Measurements from ENCODE around the gene PIK3R4.

PIK3R4 gene

DNA sequence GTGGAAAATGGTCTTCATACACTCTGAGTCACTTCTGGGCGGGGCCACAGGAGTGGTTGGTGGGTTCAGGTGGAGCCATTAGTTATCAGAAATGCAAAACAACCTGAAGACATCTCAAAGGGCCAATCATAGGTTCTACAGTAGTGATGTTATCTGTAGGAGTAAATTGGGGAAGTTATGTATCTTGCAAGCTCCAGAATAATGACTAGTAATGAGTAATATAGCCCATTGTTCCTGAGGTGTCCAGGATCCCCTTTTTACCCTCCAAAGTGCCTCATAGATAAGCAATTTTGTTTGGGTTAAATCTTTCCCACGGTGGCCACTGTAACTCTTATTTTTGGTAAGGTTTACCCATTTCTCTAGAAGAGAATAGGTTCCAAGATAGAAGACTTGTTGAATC, 91.7 kb downstream of the PIK3R4 start:
- H2AFZ ChIP-seq (ENCODE audit: low read depth), result no peak overlapping the region
- H3K4me1 ChIP-seq (ENCODE audit: low read depth, poor library complexity, severe bottlenecking), result no peaks in the 10 kb centered on the region
- no peak overlapping the region for H3K27ac ChIP-seq
- H3K4me3 ChIP-seq (IDR thresholded peaks at IDR 0.05; ENCODE audit: insufficient read depth, low read depth, low read length), result no peak overlapping the region
- H3K4me2 ChIP-seq, result no peak overlapping the region
- TF ChIP-seq, protein P1, sequence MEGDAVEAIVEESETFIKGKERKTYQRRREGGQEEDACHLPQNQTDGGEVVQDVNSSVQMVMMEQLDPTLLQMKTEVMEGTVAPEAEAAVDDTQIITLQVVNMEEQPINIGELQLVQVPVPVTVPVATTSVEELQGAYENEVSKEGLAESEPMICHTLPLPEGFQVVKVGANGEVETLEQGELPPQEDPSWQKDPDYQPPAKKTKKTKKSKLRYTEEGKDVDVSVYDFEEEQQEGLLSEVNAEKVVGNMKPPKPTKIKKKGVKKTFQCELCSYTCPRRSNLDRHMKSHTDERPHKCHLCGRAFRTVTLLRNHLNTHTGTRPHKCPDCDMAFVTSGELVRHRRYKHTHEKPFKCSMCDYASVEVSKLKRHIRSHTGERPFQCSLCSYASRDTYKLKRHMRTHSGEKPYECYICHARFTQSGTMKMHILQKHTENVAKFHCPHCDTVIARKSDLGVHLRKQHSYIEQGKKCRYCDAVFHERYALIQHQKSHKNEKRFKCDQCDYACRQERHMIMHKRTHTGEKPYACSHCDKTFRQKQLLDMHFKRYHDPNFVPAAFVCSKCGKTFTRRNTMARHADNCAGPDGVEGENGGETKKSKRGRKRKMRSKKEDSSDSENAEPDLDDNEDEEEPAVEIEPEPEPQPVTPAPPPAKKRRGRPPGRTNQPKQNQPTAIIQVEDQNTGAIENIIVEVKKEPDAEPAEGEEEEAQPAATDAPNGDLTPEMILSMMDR (conservative IDR thresholded peaks at IDR 0.05; ENCODE audit: low read depth, low read length), result no peak
- H3K36me3 ChIP-seq (ENCODE audit: insufficient read depth), result no peaks in the 10 kb centered on the region
- H3K79me2 ChIP-seq (ENCODE audit: insufficient read depth, low read depth), result no peaks in the 10 kb centered on the region
- H4K20me1 ChIP-seq (ENCODE audit: insufficient read depth), result no peaks in the 10 kb centered on the region
- H3K27me3 ChIP-seq (ENCODE audit: insufficient read depth, low read depth), result no peaks in the 10 kb centered on the region
- H3K9ac ChIP-seq, result no peak overlapping the region

DNA sequence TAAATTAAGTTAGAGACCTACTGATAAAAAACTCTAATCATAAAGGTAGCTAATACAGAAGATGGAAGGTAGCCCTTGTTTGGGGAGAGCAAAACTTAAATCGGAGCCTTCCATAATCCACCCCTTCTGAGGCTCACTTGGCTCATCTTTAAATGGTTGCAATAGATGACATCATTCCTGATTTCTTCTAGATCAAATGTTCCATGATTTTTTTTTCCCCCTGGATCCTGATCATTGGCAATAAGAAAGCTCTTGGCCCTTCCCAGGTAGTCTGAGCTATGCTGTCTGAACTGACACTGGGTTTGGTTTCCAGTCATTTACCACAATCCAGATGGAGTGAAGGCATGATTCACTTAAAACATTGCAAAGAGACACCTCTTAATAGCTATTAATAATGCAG, 92.5 kb downstream of the PIK3R4 start:
- H3K27ac ChIP-seq, result no peak overlapping the region
- TF ChIP-seq, protein P1 (conservative IDR thresholded peaks at IDR 0.05; ENCODE audit: low read depth, low read length), result no peak
- H2AFZ ChIP-seq (ENCODE audit: low read depth), result no peak overlapping the region
- no peaks in the 10 kb centered on the region for H3K27me3 ChIP-seq (ENCODE audit: insufficient read depth, low read depth)
- no peaks in the 10 kb centered on the region for H3K4me1 ChIP-seq (ENCODE audit: low read depth, poor library complexity, severe bottlenecking)
- H3K4me3 ChIP-seq (IDR thresholded peaks at IDR 0.05; ENCODE audit: insufficient read depth, low read depth, low read length), result no peak overlapping the region
- no peak overlapping the region for H3K9ac ChIP-seq
- H4K20me1 ChIP-seq (ENCODE audit: insufficient read depth), result no peaks in the 10 kb centered on the region
- no peaks in the 10 kb centered on the region for H3K79me2 ChIP-seq (ENCODE audit: insufficient read depth, low read depth)
- H3K36me3 ChIP-seq (ENCODE audit: insufficient read depth), result no peaks in the 10 kb centered on the region
- H3K4me2 ChIP-seq, result no peak overlapping the region

DNA sequence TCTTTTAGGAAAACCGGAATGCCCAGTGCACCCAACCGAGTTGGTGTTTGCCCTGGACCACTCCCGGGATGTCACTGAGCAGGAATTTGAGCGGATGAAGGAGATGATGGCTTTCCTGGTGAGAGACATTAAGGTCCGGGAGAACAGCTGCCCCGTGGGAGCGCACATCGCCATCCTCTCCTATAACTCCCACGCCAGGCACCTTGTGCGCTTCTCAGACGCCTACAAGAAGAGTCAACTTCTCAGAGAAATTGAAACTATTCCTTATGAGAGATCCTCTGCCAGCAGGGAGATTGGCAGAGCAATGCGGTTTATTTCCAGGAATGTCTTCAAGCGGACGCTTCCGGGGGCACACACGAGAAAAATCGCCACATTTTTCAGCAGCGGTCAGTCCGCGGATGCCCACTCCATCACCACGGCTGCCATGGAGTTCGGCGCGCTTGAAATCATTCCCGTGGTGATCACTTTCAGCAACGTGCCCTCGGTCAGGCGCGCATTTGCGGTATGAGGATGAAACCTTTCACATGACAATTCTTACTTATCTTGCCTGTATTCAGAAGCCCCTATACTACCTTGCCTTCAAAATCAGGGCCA, 97.5 kb downstream of the PIK3R4 start:
- H3K9ac ChIP-seq, result no peak overlapping the region
- no peaks in the 10 kb centered on the region for H3K36me3 ChIP-seq (ENCODE audit: insufficient read depth)
- TF ChIP-seq, protein P1 (conservative IDR thresholded peaks at IDR 0.05; ENCODE audit: low read depth, low read length), result no peak
- H3K27ac ChIP-seq, result no peak overlapping the region
- H2AFZ ChIP-seq (ENCODE audit: low read depth), result no peak overlapping the region
- H3K27me3 ChIP-seq (ENCODE audit: insufficient read depth, low read depth), result no peaks in the 10 kb centered on the region
- no peak overlapping the region for H3K4me2 ChIP-seq
- no peaks in the 10 kb centered on the region for H3K4me1 ChIP-seq (ENCODE audit: low read depth, poor library complexity, severe bottlenecking)
- H4K20me1 ChIP-seq (ENCODE audit: insufficient read depth), result no peaks in the 10 kb centered on the region
- H3K4me3 ChIP-seq (IDR thresholded peaks at IDR 0.05; ENCODE audit: insufficient read depth, low read depth, low read length), result no peak overlapping the region
- H3K79me2 ChIP-seq (ENCODE audit: insufficient read depth, low read depth), result no peaks in the 10 kb centered on the region

DNA sequence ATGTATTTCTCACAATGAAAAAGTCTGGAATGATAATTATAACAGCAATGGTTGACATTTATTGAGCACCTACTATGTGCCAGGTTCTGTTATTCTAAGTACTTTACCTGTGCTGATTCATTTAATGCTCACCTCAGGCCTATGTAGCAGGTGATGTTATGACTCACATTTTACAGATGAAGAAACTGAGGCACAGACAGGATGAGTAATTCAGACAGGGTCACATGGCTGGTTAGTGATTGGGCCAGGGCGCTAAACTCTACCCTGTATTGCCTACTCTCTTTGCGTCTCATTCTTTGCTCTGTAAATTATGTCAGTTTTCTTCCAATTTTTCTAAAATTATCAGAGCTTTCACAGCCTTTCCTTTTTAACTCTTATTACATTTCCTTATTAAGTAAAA, 98.3 kb downstream of the PIK3R4 start:
- no peaks in the 10 kb centered on the region for H3K79me2 ChIP-seq (ENCODE audit: insufficient read depth, low read depth)
- TF ChIP-seq, protein P1 (conservative IDR thresholded peaks at IDR 0.05; ENCODE audit: low read depth, low read length), result no peak
- no peak overlapping the region for H2AFZ ChIP-seq (ENCODE audit: low read depth)

More for the DNA sequence above, 98.3 kb downstream of the PIK3R4 start:
- Histone ChIP-seq H4K20me1 (ENCODE audit: insufficient read depth) (no peaks in the 10 kb centered on the region), H3K4me1 (ENCODE audit: low read depth, poor library complexity, severe bottlenecking) (no peaks in the 10 kb centered on the region), H3K4me3 (IDR thresholded peaks at IDR 0.05; ENCODE audit: insufficient read depth, low read depth, low read length) (no peak overlapping the region), H3K4me2 (no peak overlapping the region), H3K27me3 (ENCODE audit: insufficient read depth, low read depth) (no peaks in the 10 kb centered on the region), H3K36me3 (ENCODE audit: insufficient read depth) (no peaks in the 10 kb centered on the region), H3K9ac (no peak overlapping the region), H3K27ac (no peak overlapping the region)
